Right atrium auricular region (tissue), 2 donors: ENCODE results near the gene LNP1. TPM values are rescaled to one million over a fixed set of nuclear protein-coding genes. Genes with fewer than 3 reads are reported as not detected.

Experiments used
- DNase-seq: peaks from one replicate; pipeline ENCODE4 v3.0.0-alpha.2; 2019; ENCODE audit warnings: low spot score
- H3K27ac ChIP-seq, 2 donors: fragments of 200-600 bp; sonication (generic); 1 replicate in 1 of 2; 2 replicates in 1 of 2; pipeline ENCODE4 v1.5.1; 2016 to 2019
- H3K27me3 ChIP-seq, 2 donors: fragments of 200-600 bp; sonication (generic); one replicate each; pipeline versions ENCODE4 v1.5.1 to v1.6.0; 2017 to 2019
- H3K36me3 ChIP-seq: fragments of 200-600 bp; sonication (generic); one replicate; pipeline ENCODE4 v1.5.1; 2016
- H3K4me1 ChIP-seq, 2 donors: fragments of 200-600 bp; sonication (generic); one replicate each; pipeline versions ENCODE4 v1.5.1 to v1.6.0; 2017 to 2019
- H3K4me3 ChIP-seq, 2 donors: fragments of 200-600 bp; sonication (generic); 1 replicate in 1 of 2; 2 replicates in 1 of 2; pipeline ENCODE4 v1.5.1; 2017 to 2019; ENCODE audit warnings: mild to moderate bottlenecking in 1 of 2, moderate library complexity in 1 of 2
- H3K9me3 ChIP-seq, 2 donors: fragments of 200-600 bp; sonication (generic); one replicate each; pipeline ENCODE4 v1.5.1; 2019
- CTCF ChIP-seq, 2 donors: fragments of 200-600 bp; sonication (generic); IDR thresholded peaks; one replicate each; pipeline ENCODE4 v1.5.1; 2019; ENCODE audit warnings: antibody characterized with exemption in 2 of 2
- total RNA-seq, 2 donors: library from RNA; depleted of rRNA; stranded (reverse); fragments of >200 nt; gene quantifications; one replicate each; pipeline ENCODE4 v1.1.0, GENCODE V29; 2016

The LNP1 gene
- total RNA-seq, 2 donors from 2014 or later, result 4.6 to 5.4 TPM

DNA sequence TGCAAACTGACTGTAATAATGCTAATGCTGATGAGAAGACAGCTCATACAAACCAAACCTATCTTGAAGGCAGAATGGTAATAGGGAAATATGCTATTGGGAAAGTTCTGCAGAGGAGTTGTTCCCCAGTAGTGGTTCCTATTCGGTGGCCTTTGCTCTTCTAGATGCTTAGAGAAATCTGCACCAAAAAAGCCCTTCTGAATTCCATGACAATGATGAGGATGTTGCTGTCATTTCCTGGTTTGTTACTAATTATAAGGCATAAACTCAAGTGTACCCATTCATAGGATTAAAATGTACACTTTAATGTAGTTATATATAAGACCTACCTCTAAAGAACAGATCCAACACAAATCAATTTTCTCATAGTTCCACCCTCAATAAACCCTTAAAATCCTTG is 30.6 kb upstream of the LNP1 start:
- H3K9me3 ChIP-seq, result no peaks in the 10 kb centered on the region
- no peak overlapping the region for H3K4me3 ChIP-seq
- H3K27ac ChIP-seq, result no peak overlapping the region
- no peaks in the 10 kb centered on the region for H3K4me1 ChIP-seq
- H3K27me3 ChIP-seq, result no peaks in the 10 kb centered on the region
- peaks cover 56% of the 10 kb centered on the region for H3K36me3 ChIP-seq
- no peak for TF ChIP-seq CTCF (IDR thresholded peaks at IDR 0.05)
- DNase-seq, result no peak

DNA sequence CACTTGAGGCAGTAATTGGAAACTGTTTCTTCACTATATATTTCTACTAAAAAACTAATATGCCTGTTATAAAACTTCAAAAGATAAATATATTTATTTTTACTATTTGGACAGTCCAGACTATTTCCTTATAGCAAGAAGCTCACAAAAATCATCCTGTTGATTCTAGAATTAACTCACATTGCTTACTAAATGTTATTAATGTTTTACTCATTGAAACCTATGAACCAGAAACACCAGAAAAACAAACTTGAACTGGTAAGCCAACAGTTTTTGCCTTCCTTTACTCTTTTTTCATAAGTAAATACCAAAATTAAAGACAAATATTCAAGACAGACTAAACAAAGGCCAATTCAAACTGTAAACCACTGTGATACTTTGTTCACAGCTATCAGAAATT is 26.8 kb upstream of the LNP1 start:
- no peak for TF ChIP-seq CTCF (IDR thresholded peaks at IDR 0.05)
- H3K4me3 ChIP-seq, result no peak overlapping the region
- peaks cover 56% of the 10 kb centered on the region for H3K36me3 ChIP-seq
- H3K27me3 ChIP-seq, result no peaks in the 10 kb centered on the region
- DNase-seq, result no peak
- no peaks in the 10 kb centered on the region for H3K4me1 ChIP-seq
- H3K27ac ChIP-seq, result no peak overlapping the region
- H3K9me3 ChIP-seq, result no peaks in the 10 kb centered on the region

- no peak overlapping the region for H3K27ac ChIP-seq
- no peak overlapping the region for H3K4me3 ChIP-seq
- H3K36me3 ChIP-seq, result peaks cover 66% of the 10 kb centered on the region
- no peak for TF ChIP-seq CTCF (IDR thresholded peaks at IDR 0.05)
- DNase-seq, result no peak
- no peaks in the 10 kb centered on the region for H3K9me3 ChIP-seq
- H3K27me3 ChIP-seq, result no peaks in the 10 kb centered on the region
- no peaks in the 10 kb centered on the region for H3K4me1 ChIP-seq
These were observed 25.0 kb upstream of the LNP1 start for GRCh38 chr3:100376301-100376700.

- no peaks in the 10 kb centered on the region for H3K4me1 ChIP-seq
- H3K4me3 ChIP-seq, result no peak overlapping the region
- H3K27ac ChIP-seq, result no peak overlapping the region
- no peak for DNase-seq
- H3K9me3 ChIP-seq, result peaks cover 0 to 11% of the 10 kb centered on the region in 2 donors
- TF ChIP-seq CTCF (IDR thresholded peaks at IDR 0.05), result no peak
- no peaks in the 10 kb centered on the region for H3K27me3 ChIP-seq
- peaks cover 51% of the 10 kb centered on the region for H3K36me3 ChIP-seq
These were observed 16.4 kb upstream of the LNP1 start for GRCh38 chr3:100384733-100385525.

DNA sequence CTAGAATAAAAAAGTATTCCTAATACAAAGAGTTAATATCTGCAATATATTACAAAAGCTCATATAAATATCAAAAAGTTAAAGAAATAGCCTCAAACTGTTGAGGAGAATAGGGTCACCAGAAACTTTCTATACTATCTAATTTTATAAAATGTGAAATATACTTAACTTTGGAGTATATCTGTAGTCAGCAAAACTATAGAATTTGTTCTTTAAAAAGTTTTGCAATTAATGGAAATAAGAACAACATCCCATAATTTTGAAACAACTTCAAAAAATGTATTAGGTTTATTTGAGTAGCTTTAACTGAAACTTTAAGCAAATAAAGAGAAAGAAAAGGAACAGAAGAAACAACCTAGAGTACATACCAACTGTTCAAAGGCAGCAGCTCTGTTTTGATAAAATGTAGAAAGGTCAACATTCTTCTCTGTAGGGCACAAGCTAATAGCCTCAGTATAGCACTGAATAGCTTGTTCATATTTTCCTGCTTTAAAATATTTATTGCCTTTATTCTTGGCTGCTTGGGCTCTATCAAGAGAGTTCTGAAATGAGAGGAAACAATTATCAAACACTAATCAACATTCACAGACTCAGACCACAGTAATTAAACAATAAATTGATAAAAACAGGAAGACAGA is 14.8 kb upstream of the LNP1 start:
- TF ChIP-seq CTCF (IDR thresholded peaks at IDR 0.05), result no peak
- no peak overlapping the region for H3K4me3 ChIP-seq
- H3K36me3 ChIP-seq, result peaks cover 35% of the 10 kb centered on the region

More for the DNA sequence above, 14.8 kb upstream of the LNP1 start:
- Histone ChIP-seq H3K4me1 (no peaks in the 10 kb centered on the region), H3K9me3 (peaks cover 0 to 11% of the 10 kb centered on the region in 2 donors), H3K27me3 (no peaks in the 10 kb centered on the region), H3K27ac (no peak overlapping the region)
- DNase-seq, result no peak
